ENCODE results near the gene PLEKHN1.

PLEKHN1 gene

DNA sequence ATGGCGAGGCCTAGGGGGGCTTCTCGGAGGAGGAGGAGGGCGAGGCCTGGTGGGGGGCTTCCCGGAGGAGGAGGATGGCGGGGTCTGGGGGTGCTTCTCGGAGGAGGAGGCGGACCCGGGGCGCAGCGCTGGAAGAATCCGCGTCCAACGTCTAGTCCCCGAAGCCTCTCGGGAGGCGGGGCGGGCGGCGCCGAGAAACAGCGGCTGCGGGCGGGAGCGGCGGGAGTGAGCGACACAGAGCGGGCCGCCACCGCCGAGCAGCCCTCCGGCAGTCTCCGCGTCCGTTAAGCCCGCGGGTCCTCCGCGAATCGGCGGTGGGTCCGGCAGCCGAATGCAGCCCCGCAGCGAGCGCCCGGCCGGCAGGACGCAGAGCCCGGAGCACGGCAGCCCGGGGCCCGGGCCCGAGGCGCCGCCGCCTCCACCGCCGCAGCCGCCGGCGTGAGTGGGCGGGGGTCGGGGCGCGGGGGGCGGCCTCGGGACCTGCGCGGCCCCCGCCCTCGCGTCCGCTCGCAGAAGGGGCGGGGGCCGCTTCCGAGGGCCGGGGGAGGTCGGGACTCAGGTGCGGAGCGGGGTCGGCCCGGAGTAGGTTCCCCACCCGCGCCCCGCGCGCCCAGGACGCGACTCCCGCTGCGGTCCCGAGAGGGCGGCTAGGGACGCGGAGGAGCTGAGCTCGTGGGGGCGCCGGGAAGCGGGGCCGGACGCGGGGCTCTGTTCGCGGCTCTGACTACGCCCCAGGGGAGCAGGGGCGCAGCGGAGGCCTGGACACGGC is 5.7 kb upstream of the PLEKHN1 start, which contains the start of gene KLHL17:
Gene KLHL17 (plus strand): TSS at position 222 of the 769 bp plus-strand sequence. CDS start 110 bp downstream, at position 332.
- peaks cover 27 to 60% of the 10 kb centered on the region in 2 experiments for H3K36me3 ChIP-seq (ENCODE audit: control insufficient read depth in 1 of 2, insufficient read depth in 2 of 2, low read depth in 1 of 2, low read length in 2 of 2)
- H3K4ac ChIP-seq (ENCODE audit: low read depth in 1 of 2, low read length in 2 of 2), result peak within 1 kb of the TSS; percentile 9 to 57
- H3K79me1 ChIP-seq (replicated peaks; ENCODE audit: low read length, poor library complexity, severe bottlenecking), result peaks cover 39% of the 10 kb centered on the region
- no peak within 1 kb of the TSS for H2BK5ac ChIP-seq (ENCODE audit: low read depth, low read length, poor library complexity, severe bottlenecking)
- peak within 1 kb of the TSS; percentile 91 to 93 for H3K4me3 ChIP-seq (ENCODE audit: insufficient read depth in 1 of 2, low read depth in 1 of 2, low read length in 2 of 2)
- no peaks in the 10 kb centered on the region for H3K9me3 ChIP-seq (ENCODE audit: control insufficient read depth, low read length)
- no peak within 1 kb of the TSS for H3K27ac ChIP-seq (ENCODE audit: low read length, poor library complexity, severe bottlenecking)
- no peaks in the 10 kb centered on the region for H3K27me3 ChIP-seq (ENCODE audit: control insufficient read depth in 1 of 2, insufficient read depth in 1 of 2, low read length in 2 of 2)
- no peak within 1 kb of the TSS for H2AK5ac ChIP-seq (ENCODE audit: low read length, severe bottlenecking)
- peak within 1 kb of the TSS; percentile 90 for H3K4me2 ChIP-seq (ENCODE audit: low read length, poor library complexity, severe bottlenecking)
- H3K4me1 ChIP-seq (ENCODE audit: control insufficient read depth, insufficient read depth, low read depth, low read length), result peaks cover 21% of the 10 kb centered on the region
- peak; percentile 69 for DNase-seq
- H3K18ac ChIP-seq (ENCODE audit: low read depth in 1 of 2, low read length in 2 of 2), result peak within 1 kb of the TSS; percentile 92
- H4K91ac ChIP-seq (ENCODE audit: low read length), result peak within 1 kb of the TSS; percentile 79
- WGBS, result under 1% methylated on average over 59 of the region's 109 CpGs
- peak within 1 kb of the TSS; percentile 53 for H3K9ac ChIP-seq (ENCODE audit: low read length)
- H2BK12ac ChIP-seq (ENCODE audit: low read length in 2 of 2), result peak within 1 kb of the TSS in 1 of 2 experiments; percentile 64
- H3K23ac ChIP-seq (ENCODE audit: low read length in 2 of 2), result no peak within 1 kb of the TSS
- H3K14ac ChIP-seq (ENCODE audit: low read length in 2 of 2), result peak within 1 kb of the TSS in 1 of 2 experiments; percentile 53
- H2BK120ac ChIP-seq (ENCODE audit: low read depth, low read length), result peak within 1 kb of the TSS; percentile 84
- peak within 1 kb of the TSS; percentile 60 for H2AFZ ChIP-seq (ENCODE audit: low read depth, low read length)
- peak within 1 kb of the TSS; percentile 84 for H4K8ac ChIP-seq (ENCODE audit: low read length)
- H2BK15ac ChIP-seq (ENCODE audit: low read depth, poor library complexity, severe bottlenecking), result peak within 1 kb of the TSS; percentile 95

DNA sequence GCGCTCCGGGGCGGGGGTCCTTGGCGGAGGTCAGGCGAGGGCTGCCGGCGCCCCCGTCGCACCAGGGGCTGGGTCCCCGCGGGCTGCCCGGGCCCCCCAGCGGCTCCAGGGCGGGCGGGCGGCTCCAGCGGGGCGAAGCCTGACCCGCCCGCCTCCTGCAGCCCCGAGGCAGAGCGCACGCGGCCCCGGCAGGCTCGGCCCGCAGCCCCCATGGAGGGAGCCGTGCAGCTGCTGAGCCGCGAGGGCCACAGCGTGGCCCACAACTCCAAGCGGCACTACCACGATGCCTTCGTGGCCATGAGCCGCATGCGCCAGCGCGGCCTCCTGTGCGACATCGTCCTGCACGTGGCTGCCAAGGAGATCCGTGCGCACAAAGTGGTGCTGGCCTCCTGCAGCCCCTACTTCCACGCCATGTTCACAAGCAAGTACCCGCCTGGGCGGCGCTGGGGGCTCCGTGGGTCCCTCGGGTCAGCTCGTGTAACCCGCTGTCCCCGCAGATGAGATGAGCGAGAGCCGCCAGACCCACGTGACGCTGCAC is 5.1 kb upstream of the PLEKHN1 start:
- peak overlapping the region; percentile 90 for H3K4me2 ChIP-seq (ENCODE audit: low read length, poor library complexity, severe bottlenecking)
- WGBS, result 33% methylated on average over 55 of the region's 56 CpGs
- H3K79me1 ChIP-seq (replicated peaks; ENCODE audit: low read length, poor library complexity, severe bottlenecking), result peaks cover 33% of the 10 kb centered on the region
- H3K27ac ChIP-seq (ENCODE audit: low read length, poor library complexity, severe bottlenecking), result no peak overlapping the region
- no peaks in the 10 kb centered on the region for H3K27me3 ChIP-seq (ENCODE audit: control insufficient read depth in 1 of 2, insufficient read depth in 1 of 2, low read length in 2 of 2)
- H3K18ac ChIP-seq (ENCODE audit: low read depth in 1 of 2, low read length in 2 of 2), result peak overlapping the region in 1 of 2 experiments; percentile 61
- H3K4me1 ChIP-seq (ENCODE audit: control insufficient read depth, insufficient read depth, low read depth, low read length), result peaks cover 28% of the 10 kb centered on the region
- H2BK15ac ChIP-seq (ENCODE audit: low read depth, poor library complexity, severe bottlenecking), result peak overlapping the region; percentile 38
- H4K91ac ChIP-seq (ENCODE audit: low read length), result peak overlapping the region; percentile 37
- no peak overlapping the region for H2AK5ac ChIP-seq (ENCODE audit: low read length, severe bottlenecking)
- H3K4me3 ChIP-seq (ENCODE audit: insufficient read depth in 1 of 2, low read depth in 1 of 2, low read length in 2 of 2), result peak overlapping the region; percentile 67 to 93
- peak overlapping the region; percentile 46 for H2AFZ ChIP-seq (ENCODE audit: low read depth, low read length)
- peak overlapping the region; percentile 53 for H3K9ac ChIP-seq (ENCODE audit: low read length)
- no peak overlapping the region for H3K23ac ChIP-seq (ENCODE audit: low read length in 2 of 2)
- no peak for DNase-seq
- no peak overlapping the region for H2BK5ac ChIP-seq (ENCODE audit: low read depth, low read length, poor library complexity, severe bottlenecking)
- no peaks in the 10 kb centered on the region for H3K9me3 ChIP-seq (ENCODE audit: control insufficient read depth, low read length)
- H2BK120ac ChIP-seq (ENCODE audit: low read depth, low read length), result no peak overlapping the region
- peak overlapping the region; percentile 28 for H4K8ac ChIP-seq (ENCODE audit: low read length)
- peaks cover 20 to 58% of the 10 kb centered on the region in 2 experiments for H3K36me3 ChIP-seq (ENCODE audit: control insufficient read depth in 1 of 2, insufficient read depth in 2 of 2, low read depth in 1 of 2, low read length in 2 of 2)
- peak overlapping the region in 1 of 2 experiments; percentile 53 for H3K14ac ChIP-seq (ENCODE audit: low read length in 2 of 2)
- peak overlapping the region; percentile 9 to 57 for H3K4ac ChIP-seq (ENCODE audit: low read depth in 1 of 2, low read length in 2 of 2)
- H2BK12ac ChIP-seq (ENCODE audit: low read length in 2 of 2), result peak overlapping the region in 1 of 2 experiments; percentile 64

DNA sequence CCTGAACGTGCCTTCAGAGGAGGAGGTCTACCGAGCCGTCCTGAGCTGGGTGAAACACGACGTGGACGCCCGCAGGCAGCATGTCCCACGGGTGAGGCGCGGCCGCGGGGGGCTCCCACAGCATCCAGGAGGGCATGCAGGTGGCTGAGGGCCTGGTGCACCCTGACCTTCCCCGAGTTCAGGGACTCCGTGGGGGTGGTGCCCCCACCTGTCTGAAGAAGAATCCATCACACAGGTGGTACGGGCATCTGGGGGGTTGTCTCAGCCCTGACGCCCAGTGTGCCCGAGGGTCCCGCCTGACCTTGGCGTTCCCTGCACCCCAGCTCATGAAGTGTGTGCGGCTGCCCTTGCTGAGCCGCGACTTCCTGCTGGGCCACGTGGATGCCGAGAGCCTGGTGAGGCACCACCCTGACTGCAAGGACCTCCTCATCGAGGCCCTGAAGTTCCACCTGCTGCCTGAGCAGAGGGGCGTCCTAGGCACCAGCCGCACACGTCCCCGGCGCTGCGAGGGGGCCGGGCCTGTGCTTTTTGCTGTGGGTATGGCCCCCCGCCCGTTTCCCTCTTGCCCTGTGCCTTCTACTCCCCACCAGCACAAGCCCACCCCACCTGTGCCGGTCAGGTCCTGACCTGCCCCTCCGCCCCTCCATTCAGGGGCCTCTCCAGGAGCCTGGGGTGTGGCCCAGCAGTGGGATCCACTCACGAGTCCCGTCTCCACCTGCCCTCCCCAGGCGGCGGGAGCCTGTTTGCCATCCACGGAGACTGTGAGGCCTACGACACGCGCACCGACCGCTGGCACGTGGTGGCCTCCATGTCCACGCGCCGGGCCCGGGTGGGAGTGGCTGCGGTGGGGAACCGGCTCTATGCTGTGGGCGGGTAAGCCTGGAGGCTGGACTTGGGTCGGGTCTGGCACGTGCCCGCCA is 3.6 kb upstream of the PLEKHN1 start:
- Histone ChIP-seq H3K14ac (ENCODE audit: low read length in 2 of 2) (no peak overlapping the region), H3K23ac (ENCODE audit: low read length in 2 of 2) (no peak overlapping the region), H3K27me3 (ENCODE audit: control insufficient read depth in 1 of 2, insufficient read depth in 1 of 2, low read length in 2 of 2) (peaks cover 0 to 6% of the 10 kb centered on the region in 2 experiments), H2BK120ac (ENCODE audit: low read depth, low read length) (no peak overlapping the region), H4K91ac (ENCODE audit: low read length) (no peak overlapping the region), H3K18ac (ENCODE audit: low read depth in 1 of 2, low read length in 2 of 2) (no peak overlapping the region), H2BK5ac (ENCODE audit: low read depth, low read length, poor library complexity, severe bottlenecking) (no peak overlapping the region), H3K9me3 (ENCODE audit: control insufficient read depth, low read length) (no peaks in the 10 kb centered on the region), H2AK5ac (ENCODE audit: low read length, severe bottlenecking) (no peak overlapping the region), H2AFZ (ENCODE audit: low read depth, low read length) (no peak overlapping the region), H3K4me1 (ENCODE audit: control insufficient read depth, insufficient read depth, low read depth, low read length) (peaks cover 38% of the 10 kb centered on the region), H2BK12ac (ENCODE audit: low read length in 2 of 2) (no peak overlapping the region), H3K36me3 (ENCODE audit: control insufficient read depth in 1 of 2, insufficient read depth in 2 of 2, low read depth in 1 of 2, low read length in 2 of 2) (peaks cover 13 to 45% of the 10 kb centered on the region in 2 experiments), H3K4me3 (ENCODE audit: insufficient read depth in 1 of 2, low read depth in 1 of 2, low read length in 2 of 2) (no peak overlapping the region), H2BK15ac (ENCODE audit: low read depth, poor library complexity, severe bottlenecking) (no peak overlapping the region), H3K9ac (ENCODE audit: low read length) (no peak overlapping the region), H3K27ac (ENCODE audit: low read length, poor library complexity, severe bottlenecking) (no peak overlapping the region), H3K4ac (ENCODE audit: low read depth in 1 of 2, low read length in 2 of 2) (no peak overlapping the region), H3K4me2 (ENCODE audit: low read length, poor library complexity, severe bottlenecking) (no peak overlapping the region), H4K8ac (ENCODE audit: low read length) (no peak overlapping the region), H3K79me1 (replicated peaks; ENCODE audit: low read length, poor library complexity, severe bottlenecking) (peaks cover 23% of the 10 kb centered on the region)
- no peak for DNase-seq
- 97% methylated on average over 57 of the region's 57 CpGs for WGBS
